ENCODE data around the gene OR1F1. TPM values are rescaled to one million over a fixed set of nuclear protein-coding genes. Genes with fewer than 3 reads are reported as not detected.
A peak's percentile ranks its signal among the peaks of the same experiment; 100 is the strongest.

The OR1F1 gene
- total and polyA plus RNA-seq, 2 of the 8 experiments (the other 6 are each of a cell fraction or from before 2014, with no cell fraction given) = 0.52 to 1.2 TPM

- Histone ChIP-seq H3K14ac (ENCODE audit: insufficient read length) (no peak overlapping the region), H3K56ac (replicated peaks; ENCODE audit: insufficient read length, low read depth, low read length) (no peak overlapping the region), H3K4me1 (replicated peaks in 1 of 4; ENCODE audit: control insufficient read depth in 3 of 4, insufficient read depth in 4 of 4, low read length in 3 of 4) (peaks cover 0 to 3% (median 2%) of the 10 kb centered on the region in 4 experiments; a peak in 3 of 7 replicates), H3K79me1 (ENCODE audit: low read depth, low read length) (no peaks in the 10 kb centered on the region), H3K4me2 (ENCODE audit: insufficient read depth in 1 of 2, low read depth in 2 of 2, low read length in 2 of 2) (no peak overlapping the region), H3K36me3 (ENCODE audit: control insufficient read depth in 2 of 4, insufficient read depth in 4 of 4, low read length in 3 of 4) (peaks cover 0 to 8% (median 3%) of the 10 kb centered on the region in 4 experiments; a peak in 4 of 8 replicates), H2AK5ac (ENCODE audit: low read depth, low read length) (no peak overlapping the region), H3K18ac (ENCODE audit: extremely low read depth, low read length) (no peak overlapping the region), H3K4ac (replicated peaks; ENCODE audit: insufficient read length, low read depth, low read length) (no peak overlapping the region), H3K4me3 (ENCODE audit: extremely low read depth in 1 of 4, insufficient read depth in 2 of 4, low read depth in 3 of 4, low read length in 4 of 4) (no peak overlapping the region), H3K27me3 (replicated peaks in 1 of 4; ENCODE audit: control insufficient read depth in 3 of 4, extremely low read depth in 1 of 4, insufficient read depth in 3 of 4, low read length in 3 of 4) (peaks cover 0 to 18% (median 12%) of the 10 kb centered on the region in 4 experiments; a peak in 5 of 7 replicates), H2AFZ (ENCODE audit: low read length) (no peak overlapping the region), H3K79me2 (ENCODE audit: control insufficient read depth in 1 of 2, insufficient read depth in 2 of 2, low read length in 2 of 2) (no peaks in the 10 kb centered on the region), H3K9ac (replicated peaks in 1 of 4; ENCODE audit: extremely low read depth in 1 of 4, low read depth in 3 of 4, low read length in 3 of 4) (no peak overlapping the region; a peak in 1 of 7 replicates), H3K27ac (ENCODE audit: low read depth, low read length) (no peak overlapping the region), H3K9me3 (ENCODE audit: insufficient read depth in 2 of 2, low read depth in 1 of 2, low read length in 1 of 2) (no peaks in the 10 kb centered on the region), H2BK20ac (ENCODE audit: low read length) (no peak overlapping the region), H2BK5ac (ENCODE audit: low read depth, low read length) (no peak overlapping the region), H4K5ac (ENCODE audit: insufficient read length, low read depth, low read length) (no peak overlapping the region), H4K20me1 (replicated peaks in 1 of 2; ENCODE audit: control insufficient read depth in 1 of 2, insufficient read depth in 2 of 2, low read length in 2 of 2) (peaks cover 0 to 8% of the 10 kb centered on the region in 2 experiments), H2BK12ac (ENCODE audit: low read depth, low read length) (no peak overlapping the region), H4K91ac (replicated peaks; ENCODE audit: insufficient read length, low read length) (no peak overlapping the region), H3K23ac (ENCODE audit: insufficient read length) (no peak overlapping the region), H2BK15ac (ENCODE audit: low read length) (no peak overlapping the region), H2BK120ac (replicated peaks; ENCODE audit: low read depth, low read length) (no peak overlapping the region), H4K8ac (ENCODE audit: extremely low read depth, insufficient read depth, low read length) (peak overlapping the region; percentile 68; the same call in 1 of the 2 replicates), H3K23me2 (ENCODE audit: low read depth, low read length) (peaks cover 2% of the 10 kb centered on the region; the same call in 1 of the 2 replicates)
- FAIRE-seq = no peak
- CTCF ChIA-PET (ENCODE audit: partially characterized antibody) = interaction anchor here (0.7 to 10.9 kb wide), 4 partner anchors 13 to 74 kb away, joined by 3 to 174 read pairs (median 4); partner anchors contain the start of gene ZNF213
- WGBS, 2 experiments (ENCODE audit: extremely low coverage in 1 of 2, insufficient coverage in 1 of 2, insufficient read length in 1 of 2, insufficient replicate concordance in 2 of 2, low coverage in 1 of 2, low lambda C conversion rate in 2 of 2, missing lambda C conversion rate in 1 of 2) = 88% methylated on average over 18 of the region's 18 CpGs; no CpG with 5 or more reads in 1 of the 2 experiments
- POLR2A ChIA-PET (ENCODE audit: partially characterized antibody) = interaction anchor here (0.6 to 8.6 kb wide), 11 partner anchors 9 to 308 kb away, joined by 3 to 69 read pairs (median 5); partner anchors contain the start of genes TNFRSF12A, ZNF213 and ZSCAN10
- no peak for TF ChIP-seq JUND (IDR thresholded peaks at IDR 0.05; ENCODE audit: low read length)
- 0 out of 4 replicates have a peak, but pooled peaks of 1 of the 3 experiments have one; percentile 9 for TF ChIP-seq CTCF (IDR thresholded peaks at IDR 0.05; ENCODE audit: control extremely low read depth in 1 of 3, insufficient read depth in 1 of 3, low read depth in 1 of 3, low read length in 3 of 3)
- no peak for DNase-seq (ENCODE audit: low read depth in 1 of 2, low spot score in 2 of 2)
These were observed 43.6 kb upstream of the OR1F1 start for GRCh38 chr16:3144321-3144983.
